Hematopoietic multipotent progenitor cell treated with erythropoietin and hydrocortisone succinate and interleukin-3 and kit ligand, for 6 days (in vitro differentiated cells): ENCODE data around the gene HES4.
"Not testable (repeated sequence)": the region's sequence is repeated elsewhere in the genome, so short reads cannot be mapped to it uniquely, and the experiment has no call there.

Source experiments
- DNase-seq: peaks from one replicate; pipeline ENCODE4 v3.0.0-alpha.2; 2015

The HES4 gene

DNA sequence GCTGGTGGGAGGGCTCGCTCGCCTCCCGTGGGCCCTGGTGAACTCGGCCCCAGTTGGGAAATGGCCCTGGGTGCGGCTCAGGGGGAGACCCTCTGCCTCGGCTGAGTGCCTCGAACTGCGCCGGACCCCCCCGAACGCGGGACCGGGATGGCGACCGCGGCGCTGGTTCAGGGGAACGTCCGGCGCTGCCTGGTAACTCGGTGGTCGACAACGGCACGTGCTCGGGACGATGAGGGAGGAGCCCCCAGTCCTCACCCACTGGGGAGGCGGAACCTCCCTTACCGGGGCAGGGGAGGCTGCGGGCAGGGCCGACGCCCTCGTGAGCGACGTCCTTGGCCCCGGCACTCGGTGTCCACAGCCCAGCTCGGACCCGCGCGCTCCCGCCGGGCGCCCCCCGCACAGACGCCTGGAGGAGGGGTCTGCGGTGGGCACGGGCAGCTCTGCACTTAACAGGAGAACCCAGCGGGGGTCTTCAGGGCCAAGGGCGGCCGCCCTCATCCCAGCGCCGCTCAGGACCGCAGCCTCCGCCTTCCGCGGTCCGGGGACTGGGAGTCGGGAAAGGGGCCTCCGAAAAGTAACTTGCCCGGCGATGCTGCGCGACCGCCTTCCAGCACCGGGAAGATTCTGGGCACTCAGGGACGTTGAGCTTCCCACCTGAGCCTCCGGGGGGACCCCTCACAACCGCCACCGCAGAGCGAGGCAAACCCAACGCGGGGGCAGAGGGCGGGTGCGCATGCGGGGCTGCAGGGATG is 1.7 kb downstream of the HES4 start:
- DNase-seq = no peak

GRCh38 chr1:997713-997992 is 2.2 kb downstream of the HES4 start:
- no peak for DNase-seq

DNA sequence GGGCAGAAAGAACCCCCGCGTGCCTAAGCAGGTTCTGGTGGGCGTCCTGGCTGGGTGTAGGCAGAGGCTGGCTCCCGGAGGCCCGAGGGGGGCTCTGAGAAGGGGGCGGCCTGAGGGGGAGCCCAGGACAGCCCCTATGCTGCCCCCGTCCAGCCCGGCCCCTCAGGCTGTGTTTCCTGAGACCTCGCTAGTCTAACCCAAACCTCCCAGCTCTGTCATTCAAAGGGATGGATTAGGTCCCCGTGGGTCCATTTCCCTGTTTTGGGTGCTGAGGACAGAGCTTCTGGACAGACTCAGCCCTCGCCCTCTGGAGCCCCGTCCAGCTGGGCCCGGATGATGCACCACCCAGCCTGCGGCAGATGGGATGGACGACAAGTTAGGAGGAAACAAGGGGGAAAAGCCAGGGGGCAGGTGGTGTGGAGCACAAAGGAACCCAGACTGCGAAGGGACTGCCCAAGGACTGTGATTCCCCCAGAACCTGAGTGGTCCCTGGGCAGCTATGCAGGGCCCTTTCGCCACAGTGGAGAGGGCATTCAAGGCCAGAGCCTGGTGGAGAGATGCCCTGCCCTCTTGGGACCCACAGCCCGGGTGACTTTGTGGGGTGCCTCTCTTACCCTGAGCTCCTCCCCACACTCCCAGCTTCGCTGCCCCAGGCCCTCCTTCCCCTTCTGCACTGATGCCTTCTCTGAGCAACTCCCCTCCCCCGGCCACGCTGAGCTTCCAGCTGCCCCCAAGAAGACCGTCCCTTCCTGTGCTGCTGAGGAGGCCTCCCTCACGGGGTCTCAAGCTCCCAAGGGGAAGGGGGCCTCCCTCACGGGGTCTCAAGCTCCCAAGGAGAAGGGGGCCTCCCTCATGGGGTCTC is 2.8 kb downstream of the HES4 start:
- DNase-seq = no peak

DNA sequence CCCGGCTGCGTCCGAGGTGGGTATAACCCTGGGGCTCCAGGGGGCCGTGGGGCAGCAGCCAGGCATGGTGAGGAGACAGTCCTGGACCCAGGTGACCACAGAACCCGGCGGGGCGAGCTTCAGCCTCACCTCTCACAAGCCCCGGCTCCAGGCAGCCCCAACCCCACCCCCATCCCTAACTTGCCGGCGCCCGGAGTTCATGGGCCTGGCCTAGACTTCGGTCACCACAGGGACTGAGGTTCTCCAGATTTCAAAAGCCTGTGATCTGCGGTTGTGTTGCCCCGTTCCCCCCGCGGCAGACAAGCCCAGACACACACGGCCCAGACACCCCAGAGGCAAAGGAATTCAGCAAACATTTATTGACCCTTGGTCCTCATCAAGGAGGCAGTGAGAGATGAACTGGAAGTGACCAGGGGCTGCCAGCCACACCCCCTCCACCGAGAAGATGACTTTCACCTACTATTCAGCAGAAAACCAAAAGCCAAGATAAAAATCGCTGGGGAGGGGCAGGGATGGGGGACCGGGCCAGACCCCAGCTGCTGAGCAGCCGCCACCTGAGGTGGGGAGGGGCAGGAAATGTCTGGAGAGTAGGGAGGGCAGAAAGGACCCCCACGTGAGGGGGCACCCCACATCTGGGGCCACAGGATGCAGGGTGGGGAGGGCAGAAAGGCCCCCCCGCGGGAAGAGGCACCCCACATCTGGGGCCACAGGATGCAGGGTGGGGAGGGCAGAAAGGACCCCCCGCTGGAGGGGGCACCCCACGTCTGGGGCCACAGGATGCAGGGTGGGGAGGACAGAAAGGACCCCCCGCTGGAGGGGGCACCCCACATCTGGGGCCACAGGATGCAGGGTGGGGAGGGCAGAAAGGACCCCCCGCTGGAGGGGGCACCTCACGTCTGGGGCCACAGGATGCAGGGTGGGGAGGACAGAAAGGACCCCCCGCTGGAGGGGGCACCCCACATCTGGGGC is 3.9 kb downstream of the HES4 start:
- DNase-seq = no peak

DNA sequence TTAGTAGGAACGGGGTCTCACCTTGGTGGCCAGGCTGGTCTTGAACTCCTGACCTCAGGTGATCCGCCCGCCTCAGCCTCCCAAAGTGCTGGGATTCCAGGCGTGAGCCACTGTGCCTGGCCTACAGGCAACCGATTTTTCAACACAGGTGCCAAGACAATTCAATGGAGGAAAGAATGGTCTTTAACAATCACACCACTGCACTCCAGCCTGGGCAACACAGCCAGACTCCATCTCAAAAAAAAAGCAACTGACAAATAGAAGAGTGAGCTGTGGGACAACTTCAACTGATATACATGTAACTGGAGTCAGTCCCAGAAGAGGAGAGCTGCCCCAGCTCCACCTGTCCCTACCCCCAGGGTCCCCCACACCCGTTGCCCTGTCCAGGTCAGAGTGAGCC is 5.4 kb downstream of the HES4 start:
- not testable (repeated sequence) for DNase-seq

DNA sequence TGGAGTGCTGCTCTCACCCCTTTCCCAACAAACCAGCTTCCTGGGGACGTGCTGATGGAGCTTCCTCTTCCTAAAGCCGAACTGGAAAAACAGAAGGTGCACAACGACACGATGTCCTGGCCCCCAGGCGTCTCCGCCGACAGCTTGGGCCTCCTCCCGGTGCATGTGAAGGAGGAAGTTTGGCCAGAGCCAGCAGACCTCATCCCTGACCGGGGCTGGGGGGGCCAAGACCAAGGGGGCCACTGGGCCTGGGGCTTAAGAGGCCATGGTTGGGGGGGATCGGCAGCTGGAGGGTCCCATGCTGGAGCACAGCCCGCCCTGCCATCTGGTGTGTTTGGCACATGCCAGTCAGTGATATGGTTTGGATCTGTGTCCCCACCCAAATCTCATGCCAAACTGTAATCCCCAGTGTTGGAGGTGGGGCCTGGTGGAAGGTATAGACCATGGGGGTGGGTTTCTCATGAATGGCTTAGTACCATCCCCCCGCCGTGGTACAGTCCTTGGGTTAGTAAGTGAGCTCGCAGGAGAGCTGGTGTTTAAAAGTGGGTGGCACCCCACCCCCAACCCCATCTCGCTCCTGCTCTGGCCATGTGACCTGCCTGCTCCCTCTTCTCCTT is 6.4 kb downstream of the HES4 start:
- no peak for DNase-seq

- no peak for DNase-seq
These were observed 7.5 kb downstream of the HES4 start for GRCh38 chr1:992362-992761.

GRCh38 chr1:991895-992294 is 8.0 kb downstream of the HES4 start:
- no peak for DNase-seq

DNA sequence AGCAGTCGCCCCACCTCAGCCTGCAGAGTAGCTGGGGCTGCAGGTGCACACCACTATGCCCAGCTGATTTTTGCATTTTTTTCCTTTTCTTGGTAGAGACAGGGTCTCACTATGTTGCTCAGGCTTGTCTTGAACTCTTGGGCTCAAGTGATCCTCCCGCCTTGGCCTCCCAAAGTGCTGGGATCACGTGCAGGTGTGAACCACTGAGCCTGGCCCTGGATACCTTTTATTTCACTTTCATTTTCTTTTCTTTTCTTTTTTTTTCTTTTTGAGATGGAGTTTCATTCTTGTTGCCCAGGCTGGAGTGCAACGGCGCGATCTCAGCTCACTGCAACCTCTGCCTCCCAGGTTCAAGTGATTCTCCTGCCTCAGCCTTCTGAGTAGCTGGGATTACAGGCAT is 8.6 kb downstream of the HES4 start:
- not testable (repeated sequence) for DNase-seq

DNA sequence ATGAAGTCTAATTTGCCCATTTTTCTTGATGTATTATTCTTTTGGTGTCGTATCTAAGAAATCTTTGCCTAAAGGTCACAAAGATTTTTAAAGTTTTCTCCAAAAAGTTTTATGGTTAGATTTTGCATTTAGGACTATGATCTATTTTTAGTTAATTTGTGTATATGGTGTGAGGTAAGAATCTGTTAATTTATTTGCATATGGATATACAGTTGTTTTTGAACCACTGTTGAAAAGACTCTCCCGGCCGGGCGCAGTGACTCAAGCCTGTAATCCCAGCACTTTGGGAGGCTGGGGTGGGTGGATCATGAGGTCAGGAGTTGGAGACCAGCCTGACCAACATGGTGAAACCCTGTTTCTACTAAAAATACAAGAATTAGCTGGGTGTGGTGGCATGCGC is 11.8 kb downstream of the HES4 start:
- not testable (repeated sequence) for DNase-seq

- DNase-seq = no peak
These were observed 14.8 kb downstream of the HES4 start for GRCh38 chr1:985126-985525.

- no peak for DNase-seq
These were observed 15.5 kb downstream of the HES4 start for GRCh38 chr1:984476-984814.

- DNase-seq = peak; percentile 42
These were observed 16.0 kb downstream of the HES4 start for GRCh38 chr1:983798-984475.

DNA sequence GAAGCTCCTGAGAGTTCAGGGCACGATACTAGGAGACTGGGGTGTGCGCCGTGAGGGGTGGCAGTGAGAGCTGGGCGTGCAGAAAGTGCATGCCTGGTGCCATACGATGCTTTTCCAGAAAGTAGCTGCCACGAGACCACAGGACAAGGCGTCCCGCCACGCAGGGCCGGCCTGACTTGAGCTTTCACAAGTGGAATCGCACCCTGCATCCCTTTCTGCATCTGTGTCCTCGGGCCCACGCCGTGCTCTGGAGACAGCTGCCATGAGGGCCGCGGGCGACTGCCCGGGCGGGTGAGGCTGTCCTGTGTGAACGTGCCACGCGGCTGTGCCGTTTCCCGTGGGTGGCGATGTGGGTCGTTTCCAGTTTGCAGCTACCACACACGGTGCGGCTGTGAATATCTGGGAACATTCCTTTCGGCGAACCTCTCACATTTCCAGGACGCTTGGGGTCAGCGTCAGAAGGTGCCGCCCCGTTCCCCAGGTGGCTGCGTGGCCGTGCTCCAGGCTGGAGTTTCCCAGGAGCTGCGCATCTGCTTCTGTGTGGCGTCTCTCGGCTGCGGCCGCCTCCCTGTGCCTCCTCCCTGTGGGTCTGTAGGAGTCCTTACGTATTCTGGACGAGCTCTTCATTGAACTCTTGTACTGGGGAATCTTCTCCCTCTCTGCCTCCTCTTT is 17.0 kb downstream of the HES4 start:
- no peak for DNase-seq

- no peak for DNase-seq
These were observed 17.8 kb downstream of the HES4 start, which contains the start of gene PERM1 for GRCh38 chr1:981955-982558. Gene PERM1 (minus strand): TSS chr1:982093. CDS start chr1:981029, 1,064 bp downstream.

- DNase-seq = no peak
These were observed 18.4 kb downstream of the HES4 start for GRCh38 chr1:981491-981954.

- DNase-seq = no peak
These were observed 19.1 kb downstream of the HES4 start for GRCh38 chr1:980602-981395.

- DNase-seq = no peak
These were observed 19.7 kb downstream of the HES4 start for GRCh38 chr1:980137-980571.

DNA sequence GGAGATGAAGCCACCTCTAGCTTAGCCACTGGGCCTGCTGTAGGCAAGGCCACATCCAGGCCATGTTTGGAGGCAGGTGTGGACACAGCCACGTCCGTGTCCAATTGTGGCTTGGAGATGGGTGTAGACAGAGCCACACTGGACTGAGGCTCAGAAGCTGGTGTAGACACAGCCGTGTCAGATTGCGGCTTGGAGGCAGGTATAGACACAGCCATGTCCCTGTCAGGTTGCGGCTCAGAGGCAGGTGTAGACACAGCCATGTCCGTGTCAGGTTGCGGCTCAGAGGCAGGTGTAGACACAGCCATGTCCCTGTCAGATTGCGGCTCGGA is 20.2 kb downstream of the HES4 start:
- DNase-seq = no peak
